ENCODE measurements around the gene GMNN. TPM values are rescaled to one million over a fixed set of nuclear protein-coding genes. Genes with fewer than 3 reads are reported as not detected.

Gene GMNN
- polyA plus RNA-seq, 1 donor from 2014 or later: 13.8 TPM

GRCh38 chr6:24827162-24827561 is 52.4 kb downstream of the GMNN start:
- Histone ChIP-seq H3K27ac (ENCODE audit: low read length) (no peak overlapping the region), H3K9me3 (ENCODE audit: low read length) (no peaks in the 10 kb centered on the region), H4K20me1 (ENCODE audit: insufficient read depth) (no peaks in the 10 kb centered on the region), H3K9ac (ENCODE audit: low read length) (no peak overlapping the region), H3K27me3 (ENCODE audit: insufficient read depth, low read depth, low read length) (no peaks in the 10 kb centered on the region), H3K36me3 (ENCODE audit: insufficient read depth, low read length) (peaks cover 22% of the 10 kb centered on the region), H3K79me2 (replicated peaks; ENCODE audit: insufficient read depth, low read length) (no peaks in the 10 kb centered on the region), H2AFZ (ENCODE audit: low read depth, low read length) (no peak overlapping the region), H3K9me2 (ENCODE audit: insufficient read depth, low read length) (no peaks in the 10 kb centered on the region), H3F3A (ENCODE audit: insufficient read depth, low read length, poor library complexity, severe bottlenecking) (no peaks in the 10 kb centered on the region), H3K4me3 (ENCODE audit: low read length) (no peak overlapping the region), H3K4me2 (ENCODE audit: low read length) (no peak overlapping the region)
- TF ChIP-seq TAF1 (IDR thresholded peaks at IDR 0.05; ENCODE audit: low read depth) (no peak), SMC3 (conservative IDR thresholded peaks at IDR 0.05; ENCODE audit: poor library complexity) (no peak), RAD21 (conservative IDR thresholded peaks at IDR 0.05) (no peak), REST (IDR thresholded peaks at IDR 0.05; ENCODE audit: borderline replicate concordance) (no peak), EZH2 (IDR thresholded peaks at IDR 0.05; ENCODE audit: borderline replicate concordance, insufficient read depth, low read length, poor library complexity, severe bottlenecking) (no peak), POLR2AphosphoS5 (IDR thresholded peaks at IDR 0.05) (no peak), MXI1 (conservative IDR thresholded peaks at IDR 0.05; ENCODE audit: poor library complexity, severe bottlenecking) (no peak), EP300 (conservative IDR thresholded peaks at IDR 0.05; ENCODE audit: poor library complexity, severe bottlenecking) (no peak)
- TF ChIP-seq, protein P1, sequence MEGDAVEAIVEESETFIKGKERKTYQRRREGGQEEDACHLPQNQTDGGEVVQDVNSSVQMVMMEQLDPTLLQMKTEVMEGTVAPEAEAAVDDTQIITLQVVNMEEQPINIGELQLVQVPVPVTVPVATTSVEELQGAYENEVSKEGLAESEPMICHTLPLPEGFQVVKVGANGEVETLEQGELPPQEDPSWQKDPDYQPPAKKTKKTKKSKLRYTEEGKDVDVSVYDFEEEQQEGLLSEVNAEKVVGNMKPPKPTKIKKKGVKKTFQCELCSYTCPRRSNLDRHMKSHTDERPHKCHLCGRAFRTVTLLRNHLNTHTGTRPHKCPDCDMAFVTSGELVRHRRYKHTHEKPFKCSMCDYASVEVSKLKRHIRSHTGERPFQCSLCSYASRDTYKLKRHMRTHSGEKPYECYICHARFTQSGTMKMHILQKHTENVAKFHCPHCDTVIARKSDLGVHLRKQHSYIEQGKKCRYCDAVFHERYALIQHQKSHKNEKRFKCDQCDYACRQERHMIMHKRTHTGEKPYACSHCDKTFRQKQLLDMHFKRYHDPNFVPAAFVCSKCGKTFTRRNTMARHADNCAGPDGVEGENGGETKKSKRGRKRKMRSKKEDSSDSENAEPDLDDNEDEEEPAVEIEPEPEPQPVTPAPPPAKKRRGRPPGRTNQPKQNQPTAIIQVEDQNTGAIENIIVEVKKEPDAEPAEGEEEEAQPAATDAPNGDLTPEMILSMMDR (IDR thresholded peaks at IDR 0.05; ENCODE audit: poor library complexity, severe bottlenecking): no peak

- no peaks in the 10 kb centered on the region for H3K79me2 ChIP-seq (replicated peaks; ENCODE audit: insufficient read depth, low read length)
- no peak overlapping the region for H3K27ac ChIP-seq (ENCODE audit: low read length)
- H3K9me3 ChIP-seq (ENCODE audit: low read length): no peaks in the 10 kb centered on the region
- H3K4me3 ChIP-seq (ENCODE audit: low read length): no peak overlapping the region
- no peaks in the 10 kb centered on the region for H4K20me1 ChIP-seq (ENCODE audit: insufficient read depth)
- no peak overlapping the region for H3K4me2 ChIP-seq (ENCODE audit: low read length)
- no peak overlapping the region for H3K9ac ChIP-seq (ENCODE audit: low read length)
- no peaks in the 10 kb centered on the region for H3K9me2 ChIP-seq (ENCODE audit: insufficient read depth, low read length)
- H2AFZ ChIP-seq (ENCODE audit: low read depth, low read length): no peak overlapping the region
- H3K27me3 ChIP-seq (ENCODE audit: insufficient read depth, low read depth, low read length): no peaks in the 10 kb centered on the region
- TF ChIP-seq RAD21 (conservative IDR thresholded peaks at IDR 0.05): no peak
- peaks cover 29% of the 10 kb centered on the region for H3K36me3 ChIP-seq (ENCODE audit: insufficient read depth, low read length)
- H3F3A ChIP-seq (ENCODE audit: insufficient read depth, low read length, poor library complexity, severe bottlenecking): no peaks in the 10 kb centered on the region
Measured at GRCh38 chr6:24827970-24828369, 53.2 kb downstream of the GMNN start.

GRCh38 chr6:24829657-24830056 is 54.9 kb downstream of the GMNN start:
- no peak overlapping the region for H3K4me3 ChIP-seq (ENCODE audit: low read length)
- no peak overlapping the region for H2AFZ ChIP-seq (ENCODE audit: low read depth, low read length)
- H3K4me2 ChIP-seq (ENCODE audit: low read length): no peak overlapping the region
- H3K9ac ChIP-seq (ENCODE audit: low read length): no peak overlapping the region
- no peak overlapping the region for H3K27ac ChIP-seq (ENCODE audit: low read length)
- no peaks in the 10 kb centered on the region for H3K79me2 ChIP-seq (replicated peaks; ENCODE audit: insufficient read depth, low read length)
- H3F3A ChIP-seq (ENCODE audit: insufficient read depth, low read length, poor library complexity, severe bottlenecking): no peaks in the 10 kb centered on the region
- H4K20me1 ChIP-seq (ENCODE audit: insufficient read depth): no peaks in the 10 kb centered on the region
- H3K9me2 ChIP-seq (ENCODE audit: insufficient read depth, low read length): no peaks in the 10 kb centered on the region
- peaks cover 24% of the 10 kb centered on the region for H3K36me3 ChIP-seq (ENCODE audit: insufficient read depth, low read length)
- H3K27me3 ChIP-seq (ENCODE audit: insufficient read depth, low read depth, low read length): no peaks in the 10 kb centered on the region
- TF ChIP-seq RAD21 (conservative IDR thresholded peaks at IDR 0.05) (no peak), POLR2AphosphoS5 (IDR thresholded peaks at IDR 0.05) (no peak), TAF1 (IDR thresholded peaks at IDR 0.05; ENCODE audit: low read depth) (no peak), MXI1 (conservative IDR thresholded peaks at IDR 0.05; ENCODE audit: poor library complexity, severe bottlenecking) (no peak), EP300 (conservative IDR thresholded peaks at IDR 0.05; ENCODE audit: poor library complexity, severe bottlenecking) (no peak), EZH2 (IDR thresholded peaks at IDR 0.05; ENCODE audit: borderline replicate concordance, insufficient read depth, low read length, poor library complexity, severe bottlenecking) (no peak), SMC3 (conservative IDR thresholded peaks at IDR 0.05; ENCODE audit: poor library complexity) (no peak), REST (IDR thresholded peaks at IDR 0.05; ENCODE audit: borderline replicate concordance) (no peak)
- TF ChIP-seq, protein P1 (IDR thresholded peaks at IDR 0.05; ENCODE audit: poor library complexity, severe bottlenecking): no peak
- no peaks in the 10 kb centered on the region for H3K9me3 ChIP-seq (ENCODE audit: low read length)

Measured in neural cell (in vitro differentiated cells).